ENCODE results near the gene FUT1.

DNA sequence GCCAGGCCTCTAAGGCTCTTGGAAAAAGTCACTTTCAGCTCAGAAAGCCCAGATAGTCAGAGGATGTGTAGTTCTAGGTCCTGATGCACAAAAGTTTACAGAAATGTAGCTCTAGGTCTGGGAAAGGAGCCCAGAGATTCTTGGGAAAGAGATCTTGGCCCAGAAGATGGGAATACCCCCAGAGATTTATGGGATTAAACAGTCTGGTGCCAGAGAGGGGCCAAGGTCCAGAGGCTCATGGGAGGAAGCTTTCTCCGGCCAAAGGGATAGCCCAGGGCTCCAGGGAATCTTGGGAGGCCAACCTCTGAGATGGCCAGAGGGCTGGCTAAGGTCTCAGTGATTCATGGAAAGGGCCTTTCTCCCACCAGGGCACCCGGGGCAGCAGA lies 43.2 kb upstream of the FUT1 start:
- no peak for TF ChIP-seq EZH2 (optimal IDR thresholded peaks at IDR 0.05; ENCODE audit: low read depth, low read length)
- TF ChIP-seq, protein P1, sequence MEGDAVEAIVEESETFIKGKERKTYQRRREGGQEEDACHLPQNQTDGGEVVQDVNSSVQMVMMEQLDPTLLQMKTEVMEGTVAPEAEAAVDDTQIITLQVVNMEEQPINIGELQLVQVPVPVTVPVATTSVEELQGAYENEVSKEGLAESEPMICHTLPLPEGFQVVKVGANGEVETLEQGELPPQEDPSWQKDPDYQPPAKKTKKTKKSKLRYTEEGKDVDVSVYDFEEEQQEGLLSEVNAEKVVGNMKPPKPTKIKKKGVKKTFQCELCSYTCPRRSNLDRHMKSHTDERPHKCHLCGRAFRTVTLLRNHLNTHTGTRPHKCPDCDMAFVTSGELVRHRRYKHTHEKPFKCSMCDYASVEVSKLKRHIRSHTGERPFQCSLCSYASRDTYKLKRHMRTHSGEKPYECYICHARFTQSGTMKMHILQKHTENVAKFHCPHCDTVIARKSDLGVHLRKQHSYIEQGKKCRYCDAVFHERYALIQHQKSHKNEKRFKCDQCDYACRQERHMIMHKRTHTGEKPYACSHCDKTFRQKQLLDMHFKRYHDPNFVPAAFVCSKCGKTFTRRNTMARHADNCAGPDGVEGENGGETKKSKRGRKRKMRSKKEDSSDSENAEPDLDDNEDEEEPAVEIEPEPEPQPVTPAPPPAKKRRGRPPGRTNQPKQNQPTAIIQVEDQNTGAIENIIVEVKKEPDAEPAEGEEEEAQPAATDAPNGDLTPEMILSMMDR (IDR thresholded peaks at IDR 0.05; ENCODE audit: low read length): no peak
